Activated naive CD8-positive, alpha-beta T cell (primary cell): ENCODE measurements around the gene KLHDC4.
"Not testable (repeated sequence)": the region's sequence is repeated elsewhere in the genome, so short reads cannot be mapped to it uniquely, and the experiment has no call there.

ENCODE experiments used
- H3K27ac Mint-ChIP-seq: one replicate; pipeline ENCODE4 v1.8.0; 2021; ENCODE audit warnings: mixed read lengths
- H3K27me3 Mint-ChIP-seq: one replicate; pipeline ENCODE4 v1.8.0; 2021; ENCODE audit warnings: mixed read lengths
- H3K36me3 Mint-ChIP-seq: one replicate; pipeline ENCODE4 v1.8.0; 2021; ENCODE audit warnings: mixed read lengths
- H3K4me1 Mint-ChIP-seq: one replicate; pipeline ENCODE4 v1.8.0; 2021; ENCODE audit warnings: low read depth, mixed read lengths
- H3K4me3 Mint-ChIP-seq: one replicate; pipeline ENCODE4 v1.8.0; 2021; ENCODE audit warnings: mild to moderate bottlenecking, mixed read lengths
- H3K9me3 Mint-ChIP-seq: one replicate; pipeline ENCODE4 v1.8.0; 2021; ENCODE audit warnings: low read depth, mixed read lengths

Gene KLHDC4

GRCh38 chr16:87792205-87792565 lies 26.4 kb upstream of the KLHDC4 start:
- no peaks in the 10 kb centered on the region for H3K4me1 Mint-ChIP-seq
- H3K27ac Mint-ChIP-seq = no peak overlapping the region
- H3K4me3 Mint-ChIP-seq = no peak overlapping the region
- no peaks in the 10 kb centered on the region for H3K9me3 Mint-ChIP-seq
- no peaks in the 10 kb centered on the region for H3K27me3 Mint-ChIP-seq
- no peaks in the 10 kb centered on the region for H3K36me3 Mint-ChIP-seq

DNA sequence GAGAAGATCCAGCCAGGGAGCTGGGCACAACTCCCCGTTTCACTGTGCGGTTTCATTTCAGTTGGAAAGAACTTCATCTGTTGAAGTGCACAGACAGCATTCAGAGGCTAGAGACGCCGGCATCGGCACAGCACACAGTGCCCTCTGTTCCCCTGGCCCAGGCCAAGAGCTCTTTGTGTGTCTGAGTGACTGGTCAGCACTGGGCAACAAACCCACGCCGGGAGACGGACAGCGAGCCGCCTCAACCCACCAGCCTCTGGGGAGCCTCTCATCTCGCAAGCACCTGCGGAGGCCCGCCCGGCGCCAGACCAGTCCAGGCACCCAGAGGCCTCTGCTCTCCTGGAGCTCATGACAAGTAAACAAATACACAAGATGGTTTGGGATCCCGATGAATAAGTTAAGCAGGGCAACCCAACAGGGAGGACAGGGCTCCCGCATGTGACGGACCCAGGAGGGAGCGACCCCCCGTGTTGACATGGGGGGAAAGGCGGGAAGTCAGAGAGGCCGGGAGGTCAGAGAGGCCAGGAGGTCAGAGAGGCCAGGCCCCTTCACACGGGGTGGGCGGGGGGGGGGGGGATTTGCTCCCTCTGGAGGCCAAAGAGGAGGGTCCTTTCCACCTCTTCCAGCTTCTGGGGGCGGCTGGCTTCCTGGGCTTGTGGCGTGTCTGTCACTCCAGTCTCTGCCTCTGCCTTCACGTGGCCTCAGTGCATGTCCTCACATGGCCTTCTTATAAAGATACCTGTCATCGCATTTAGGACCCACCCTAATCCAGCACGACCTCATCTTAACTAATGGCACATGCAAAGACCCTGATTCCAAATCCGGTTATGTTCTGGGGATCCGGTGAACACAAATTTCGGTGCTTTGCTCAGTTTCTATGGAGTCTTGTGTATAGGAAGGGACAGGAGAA lies 25.8 kb upstream of the KLHDC4 start:
- Mint-ChIP-seq H3K4me1 (no peaks in the 10 kb centered on the region), H3K9me3 (no peaks in the 10 kb centered on the region), H3K36me3 (no peaks in the 10 kb centered on the region), H3K27ac (no peak overlapping the region), H3K4me3 (no peak overlapping the region), H3K27me3 (no peaks in the 10 kb centered on the region)

DNA sequence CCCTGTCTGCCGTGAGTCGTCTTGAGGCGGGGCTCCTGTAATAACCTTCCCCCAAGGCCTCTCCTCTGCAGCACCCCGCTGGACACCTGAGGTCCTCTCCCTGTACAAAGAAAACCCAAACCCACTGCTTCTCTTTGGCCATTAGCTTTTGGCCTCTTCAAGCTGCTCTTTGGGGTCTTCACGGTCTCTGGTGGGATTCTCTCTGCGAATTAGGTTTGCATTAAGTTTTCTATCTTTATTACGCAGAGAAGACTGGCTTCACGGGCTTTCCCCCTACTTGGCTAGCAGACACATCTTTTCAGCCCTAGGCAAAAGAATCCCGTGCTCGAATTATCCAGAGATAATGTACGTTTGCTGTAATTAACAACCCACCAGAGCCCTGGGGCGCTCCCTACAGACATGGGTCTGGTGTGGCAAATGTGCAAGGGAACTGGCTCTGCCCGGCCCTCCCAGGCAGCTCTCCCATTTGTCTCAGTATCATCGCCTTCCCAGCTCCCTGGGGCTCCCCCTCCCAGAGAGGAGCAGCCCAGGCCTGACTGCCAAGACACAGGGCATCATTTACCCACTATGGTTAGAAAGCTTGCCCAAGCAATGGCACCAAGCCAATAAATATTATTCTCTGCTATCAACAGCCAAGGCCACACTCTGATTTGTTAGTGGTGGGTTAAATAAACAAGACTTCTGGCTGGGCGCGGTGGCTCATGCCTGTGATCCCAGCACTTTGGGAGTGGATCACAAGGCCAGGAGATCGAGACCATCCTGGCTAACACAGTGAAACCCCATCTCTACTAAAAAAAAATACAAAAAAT lies 24.7 kb upstream of the KLHDC4 start:
- Mint-ChIP-seq H3K27ac (no peak overlapping the region), H3K27me3 (no peaks in the 10 kb centered on the region), H3K4me3 (no peak overlapping the region), H3K4me1 (no peaks in the 10 kb centered on the region), H3K36me3 (no peaks in the 10 kb centered on the region), H3K9me3 (no peaks in the 10 kb centered on the region)

GRCh38 chr16:87789437-87790291 lies 23.9 kb upstream of the KLHDC4 start:
- Mint-ChIP-seq H3K36me3 (no peaks in the 10 kb centered on the region), H3K27me3 (no peaks in the 10 kb centered on the region), H3K4me3 (no peak overlapping the region), H3K9me3 (no peaks in the 10 kb centered on the region), H3K4me1 (no peaks in the 10 kb centered on the region), H3K27ac (no peak overlapping the region)

GRCh38 chr16:87788730-87789436 lies 23.1 kb upstream of the KLHDC4 start:
- H3K36me3 Mint-ChIP-seq, H3K4me1 Mint-ChIP-seq, H3K27me3 Mint-ChIP-seq, H3K9me3 Mint-ChIP-seq, H3K4me3 Mint-ChIP-seq, H3K27ac Mint-ChIP-seq: not testable (repeated sequence)

GRCh38 chr16:87787451-87788091 lies 21.8 kb upstream of the KLHDC4 start:
- not testable (repeated sequence) for H3K27me3 Mint-ChIP-seq, H3K27ac Mint-ChIP-seq, H3K9me3 Mint-ChIP-seq, H3K4me1 Mint-ChIP-seq, H3K4me3 Mint-ChIP-seq, H3K36me3 Mint-ChIP-seq

DNA sequence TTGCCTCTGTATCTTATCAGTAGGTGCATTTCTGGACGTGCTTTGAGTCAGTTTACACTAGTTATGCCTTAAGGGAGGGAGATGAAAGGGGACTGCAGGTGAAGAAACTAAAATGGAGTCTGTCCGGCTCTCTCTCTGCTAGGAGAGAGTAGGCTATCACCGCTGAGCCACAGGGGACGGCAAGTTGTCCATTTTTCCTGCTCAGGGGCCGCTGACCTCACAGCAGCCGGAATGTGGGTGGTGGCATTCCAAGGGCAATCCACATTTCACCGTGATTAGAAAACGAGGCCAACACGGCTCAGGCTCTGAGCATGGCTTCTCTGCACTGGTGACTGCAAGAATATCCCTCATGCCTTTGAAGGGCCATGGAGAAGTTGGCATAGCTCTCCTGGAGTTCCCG lies 19.0 kb upstream of the KLHDC4 start:
- H3K36me3 Mint-ChIP-seq = no peaks in the 10 kb centered on the region
- H3K27me3 Mint-ChIP-seq = no peaks in the 10 kb centered on the region
- H3K4me1 Mint-ChIP-seq = peaks cover 17% of the 10 kb centered on the region
- H3K9me3 Mint-ChIP-seq = no peaks in the 10 kb centered on the region
- no peak overlapping the region for H3K27ac Mint-ChIP-seq
- no peak overlapping the region for H3K4me3 Mint-ChIP-seq

DNA sequence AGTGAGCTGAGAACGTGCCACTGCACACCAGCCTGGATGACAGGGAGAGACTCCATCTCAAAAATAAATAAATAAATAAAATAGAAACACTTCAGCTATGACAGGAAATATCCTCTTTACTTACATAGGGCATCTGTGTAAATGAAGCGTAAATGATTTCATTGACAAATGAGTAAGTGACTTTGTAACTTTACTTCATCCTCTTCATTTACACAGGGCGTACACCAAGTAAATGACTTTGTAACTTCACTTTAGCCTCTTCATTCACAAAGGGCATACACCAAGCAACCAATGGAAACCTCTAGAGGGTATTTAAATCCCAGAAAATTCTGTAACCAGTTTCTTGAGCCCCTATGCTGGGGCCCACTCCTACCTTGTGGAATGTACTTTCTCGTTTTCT lies 16.2 kb upstream of the KLHDC4 start:
- Mint-ChIP-seq H3K4me1 (peaks cover 39% of the 10 kb centered on the region), H3K36me3 (no peaks in the 10 kb centered on the region), H3K27ac (no peak overlapping the region), H3K4me3 (no peak overlapping the region), H3K9me3 (no peaks in the 10 kb centered on the region), H3K27me3 (no peaks in the 10 kb centered on the region)

DNA sequence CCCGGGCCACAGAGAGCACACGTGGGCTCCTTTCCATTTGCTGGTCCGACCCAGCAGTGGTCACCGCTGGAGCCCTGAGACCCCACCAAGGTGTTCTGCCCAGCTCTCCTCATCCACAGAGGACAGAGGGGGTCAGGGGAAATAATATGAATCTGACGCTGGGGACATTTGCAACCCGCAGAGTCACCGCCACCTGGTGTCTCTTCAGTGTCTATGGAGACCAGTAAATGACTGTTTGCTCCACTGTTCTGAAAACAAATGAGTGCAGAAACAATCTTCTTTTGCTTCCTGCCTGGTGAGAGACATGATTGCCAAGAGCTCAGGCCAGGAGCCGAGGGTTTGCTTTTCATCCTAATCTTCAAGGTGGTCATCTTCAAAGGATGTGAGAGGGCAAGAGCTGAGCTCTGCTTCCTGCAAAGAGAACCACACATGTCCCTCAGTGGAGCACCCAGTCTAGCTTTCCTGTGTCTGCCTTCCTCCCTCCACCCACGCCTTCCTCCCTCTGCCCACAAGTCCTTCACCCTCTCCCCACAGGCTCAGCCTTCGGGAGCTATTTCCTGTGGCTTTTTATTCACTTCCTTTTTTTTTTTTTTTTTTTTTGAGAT lies 14.7 kb upstream of the KLHDC4 start:
- peak overlapping the region; percentile 69 for H3K4me3 Mint-ChIP-seq
- no peaks in the 10 kb centered on the region for H3K27me3 Mint-ChIP-seq
- H3K9me3 Mint-ChIP-seq = no peaks in the 10 kb centered on the region
- no peaks in the 10 kb centered on the region for H3K36me3 Mint-ChIP-seq
- peaks cover 40% of the 10 kb centered on the region for H3K4me1 Mint-ChIP-seq
- peak overlapping the region; percentile 89 for H3K27ac Mint-ChIP-seq

DNA sequence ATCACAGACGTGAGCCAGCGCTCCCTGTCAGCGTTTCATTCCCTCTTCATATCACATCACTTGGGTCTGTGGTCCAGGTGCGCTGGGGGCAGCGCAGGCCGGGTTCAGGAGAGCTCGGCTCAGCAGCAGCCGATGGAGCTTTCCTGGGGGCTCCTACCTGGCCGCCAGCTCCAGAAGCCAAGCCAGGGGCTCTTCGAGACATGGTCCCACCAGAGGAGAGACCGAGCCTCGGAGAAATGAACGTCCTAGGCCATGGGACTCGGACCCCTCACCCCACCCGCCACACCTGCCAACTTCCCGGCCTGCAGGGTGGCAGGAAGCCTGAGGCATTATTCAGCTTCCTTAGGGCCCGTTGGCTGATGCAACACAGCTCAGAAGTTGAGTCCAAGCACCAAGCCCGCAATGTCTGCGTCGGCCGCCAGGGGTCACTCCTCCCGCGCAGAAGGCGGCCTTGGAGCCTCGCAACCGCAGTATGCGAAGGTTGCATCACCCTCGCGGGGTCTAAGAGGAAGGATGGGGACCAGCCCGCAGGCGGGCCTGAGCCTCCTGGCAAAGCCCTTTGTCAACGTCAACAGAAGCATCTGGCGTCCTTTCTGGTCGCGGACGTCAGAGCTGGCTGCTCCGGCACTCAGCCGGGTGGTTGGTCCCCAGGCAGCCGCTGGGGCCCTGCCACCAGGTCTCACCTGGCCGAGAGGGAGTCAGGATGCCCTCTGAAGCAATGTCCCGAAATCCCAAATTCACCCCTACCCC lies 13.2 kb upstream of the KLHDC4 start:
- Mint-ChIP-seq H3K36me3 (no peaks in the 10 kb centered on the region), H3K4me1 (peaks cover 40% of the 10 kb centered on the region), H3K27me3 (no peaks in the 10 kb centered on the region), H3K27ac (peak overlapping the region; percentile 94), H3K9me3 (no peaks in the 10 kb centered on the region), H3K4me3 (peak overlapping the region; percentile 59)

- H3K9me3 Mint-ChIP-seq = no peaks in the 10 kb centered on the region
- peak overlapping the region; percentile 59 for H3K4me3 Mint-ChIP-seq
- H3K27me3 Mint-ChIP-seq = no peaks in the 10 kb centered on the region
- H3K27ac Mint-ChIP-seq = peak overlapping the region; percentile 94
- H3K4me1 Mint-ChIP-seq = peaks cover 40% of the 10 kb centered on the region
- no peaks in the 10 kb centered on the region for H3K36me3 Mint-ChIP-seq
These were observed 12.7 kb upstream of the KLHDC4 start for GRCh38 chr16:87778476-87778829.

GRCh38 chr16:87773836-87774235 lies 8.1 kb upstream of the KLHDC4 start:
- not testable (repeated sequence) for H3K36me3 Mint-ChIP-seq, H3K27ac Mint-ChIP-seq, H3K4me3 Mint-ChIP-seq, H3K9me3 Mint-ChIP-seq, H3K27me3 Mint-ChIP-seq
- peaks cover 19% of the 10 kb centered on the region for H3K4me1 Mint-ChIP-seq

DNA sequence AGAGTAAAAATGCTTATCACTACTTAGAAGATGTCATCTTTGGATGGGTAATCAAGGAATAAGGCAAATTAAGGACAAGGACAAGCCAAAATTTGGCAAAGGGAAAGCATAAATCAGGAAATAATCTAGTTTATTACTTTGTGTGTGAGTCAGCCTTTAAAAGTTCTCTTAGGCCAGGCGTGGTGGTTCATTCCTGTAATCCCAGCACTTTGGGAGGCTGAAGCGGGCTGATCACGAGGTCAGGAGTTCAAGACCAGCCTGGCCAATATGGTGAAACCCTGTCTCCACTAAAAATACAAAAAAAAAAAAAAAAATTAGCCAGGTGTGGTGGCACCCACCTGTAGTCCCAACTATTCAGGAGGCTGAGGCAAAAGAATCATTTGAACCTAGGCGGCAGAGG lies 1.7 kb upstream of the KLHDC4 start:
- H3K27ac Mint-ChIP-seq, H3K36me3 Mint-ChIP-seq, H3K9me3 Mint-ChIP-seq, H3K27me3 Mint-ChIP-seq: not testable (repeated sequence)
- peak overlapping the region; percentile 99 for H3K4me3 Mint-ChIP-seq
- H3K4me1 Mint-ChIP-seq = peaks cover 25% of the 10 kb centered on the region
